H1 (cell line): ENCODE results near the gene ACAP3. TPM values are rescaled to one million over a fixed set of nuclear protein-coding genes. Genes with fewer than 3 reads are reported as not detected.
A peak's percentile ranks its signal among the peaks of the same experiment; 100 is the strongest.

Experiments used
- CTCF ChIA-PET: fragments of 300-600 bp; sonication (Branson Sonifier 250); formaldehyde crosslinking; loops from one replicate; lab custom pipeline; 2021; ENCODE audit not compliant: partially characterized antibody; lab: Charles Lee
- POLR2A ChIA-PET: fragments of 300-600 bp; sonication (Branson Sonifier 250); formaldehyde crosslinking; loops from one replicate; lab custom pipeline; 2021; ENCODE audit warnings: inconsistent platforms; ENCODE audit not compliant: partially characterized antibody; lab: Charles Lee
- DNase-seq, 2 experiments: peaks; one replicate each; pipeline versions ENCODE4 v3.0.0 to v3.0.0-alpha.2; 2010 to 2022; ENCODE audit warnings: low spot score in 2 of 2, low read depth in 1 of 2, mixed read lengths in 1 of 2
- FAIRE-seq: peaks from 2 replicates; lab custom pipeline; 2011; peaks lifted over from hg19 to GRCh38; lab: Jason Lieb, UNC
- H2AFZ ChIP-seq: 2 replicates; pipeline ENCODE4 v1.8.1; 2012; ENCODE audit warnings: low read length, inconsistent platforms
- H2AK5ac ChIP-seq: 2 replicates; pipeline ENCODE4 v1.6.1; 2013; ENCODE audit warnings: low read depth, low read length
- H2BK120ac ChIP-seq: replicated peaks from 2 replicates; pipeline ENCODE3; 2013; ENCODE audit warnings: low read depth, low read length, inconsistent platforms
- H2BK12ac ChIP-seq: 2 replicates; pipeline ENCODE4 v1.6.1; 2013; ENCODE audit warnings: low read depth, low read length
- H2BK15ac ChIP-seq: 2 replicates; pipeline ENCODE4 v1.6.1; 2013; ENCODE audit warnings: low read length
- H2BK20ac ChIP-seq: 2 replicates; pipeline ENCODE4 v1.6.1; 2013; ENCODE audit warnings: low read length
- H2BK5ac ChIP-seq: 2 replicates; pipeline ENCODE4 v1.6.1; 2013; ENCODE audit warnings: low read depth, low read length
- H3K14ac ChIP-seq: 2 replicates; pipeline ENCODE4 v1.6.1; 2013; ENCODE audit warnings: inconsistent platforms; ENCODE audit not compliant: insufficient read length
- H3K18ac ChIP-seq: 2 replicates; pipeline ENCODE4 v1.6.1; 2013; ENCODE audit warnings: low read length; ENCODE audit errors: extremely low read depth
- H3K23ac ChIP-seq: 2 replicates; pipeline ENCODE4 v1.6.1; 2013; ENCODE audit warnings: inconsistent platforms; ENCODE audit not compliant: insufficient read length
- H3K23me2 ChIP-seq: 2 replicates; pipeline ENCODE4 v1.6.1; 2013; ENCODE audit warnings: low read depth, low read length
- H3K27ac ChIP-seq: 2 replicates; pipeline ENCODE4 v1.6.1; 2011; ENCODE audit warnings: low read depth, low read length, inconsistent platforms
- H3K27me3 ChIP-seq, 4 experiments: replicated peaks in 1 of 4; 1 replicate in 1 of 4; 2 replicates in 3 of 4; pipeline versions ENCODE4 v1.6.1 to v1.8.1; 2011 to 2013; ENCODE audit warnings: low read length in 3 of 4, mild to moderate bottlenecking in 3 of 4, inconsistent platforms in 2 of 4, mixed read lengths in 2 of 4, moderate library complexity in 1 of 4; ENCODE audit not compliant: control insufficient read depth in 3 of 4, insufficient read depth in 3 of 4; ENCODE audit errors: extremely low read depth in 1 of 4
- H3K36me3 ChIP-seq, 4 experiments: 2 replicates each; pipeline versions ENCODE4 v1.6.1 to v1.8.1; 2011 to 2013; ENCODE audit warnings: mild to moderate bottlenecking in 4 of 4, low read length in 3 of 4, moderate library complexity in 2 of 4, control low read depth in 1 of 4, inconsistent platforms in 1 of 4; ENCODE audit not compliant: insufficient read depth in 4 of 4, control insufficient read depth in 2 of 4
- H3K4ac ChIP-seq: replicated peaks from 2 replicates; pipeline ENCODE3; 2013; ENCODE audit warnings: low read length, low read depth, mixed read lengths, inconsistent platforms; ENCODE audit not compliant: insufficient read length
- H3K4me1 ChIP-seq, 4 experiments: replicated peaks in 1 of 4; 1 replicate in 1 of 4; 2 replicates in 3 of 4; pipeline versions ENCODE4 v1.6.1 to v1.8.1; 2011 to 2013; ENCODE audit warnings: low read length in 3 of 4, inconsistent platforms in 2 of 4, mixed read lengths in 1 of 4; ENCODE audit not compliant: insufficient read depth in 4 of 4, control insufficient read depth in 3 of 4
- H3K4me2 ChIP-seq, 2 experiments: 2 replicates each; pipeline versions ENCODE4 v1.6.1 to v1.8.1; 2011 to 2013; ENCODE audit warnings: low read depth in 2 of 2, low read length in 2 of 2, control low read depth in 1 of 2, inconsistent platforms in 1 of 2, mild to moderate bottlenecking in 1 of 2; ENCODE audit not compliant: insufficient read depth in 1 of 2
- H3K4me3 ChIP-seq, 4 experiments: fragments of 200-600, 300-600 bp in 1 of 4; sonication (generic), shearing (Covaris generic), sonication (Bioruptor Twin) in 1 of 4; 2 replicates each; pipeline versions ENCODE4 v1.5.1 to v1.8.1; 2011 to 2016; ENCODE audit warnings: low read length in 4 of 4, low read depth in 3 of 4, control low read depth in 2 of 4, inconsistent platforms in 2 of 4, mild to moderate bottlenecking in 2 of 4, mixed read lengths in 1 of 4, moderate library complexity in 1 of 4; ENCODE audit not compliant: insufficient read depth in 2 of 4; ENCODE audit errors: extremely low read depth in 1 of 4
- H3K56ac ChIP-seq: replicated peaks from 2 replicates; pipeline ENCODE3; 2013; ENCODE audit warnings: low read depth, mild to moderate bottlenecking, mixed read lengths, low read length, inconsistent platforms; ENCODE audit not compliant: insufficient read length
- H3K79me1 ChIP-seq: 2 replicates; pipeline ENCODE4 v1.6.1; 2013; ENCODE audit warnings: low read depth, low read length, control low read depth
- H3K79me2 ChIP-seq, 2 experiments: 2 replicates each; pipeline versions ENCODE4 v1.6.1 to v1.8.1; 2012 to 2013; ENCODE audit warnings: low read length in 2 of 2, mild to moderate bottlenecking in 2 of 2, inconsistent platforms in 1 of 2; ENCODE audit not compliant: insufficient read depth in 2 of 2, control insufficient read depth in 1 of 2
- H3K9ac ChIP-seq, 4 experiments: replicated peaks in 1 of 4; 1 replicate in 1 of 4; 2 replicates in 3 of 4; pipeline versions ENCODE4 v1.6.1 to v1.8.1; 2011 to 2013; ENCODE audit warnings: low read depth in 3 of 4, low read length in 3 of 4, control low read depth in 2 of 4, mild to moderate bottlenecking in 2 of 4, moderate library complexity in 2 of 4, inconsistent platforms in 1 of 4; ENCODE audit errors: extremely low read depth in 1 of 4
- H3K9me3 ChIP-seq, 2 experiments: 2 replicates each; pipeline versions ENCODE4 v1.6.1 to v1.8.1; 2012 to 2013; ENCODE audit warnings: mild to moderate bottlenecking in 2 of 2, moderate library complexity in 2 of 2, control low read depth in 1 of 2, inconsistent platforms in 1 of 2, low read depth in 1 of 2, low read length in 1 of 2, mixed read lengths in 1 of 2; ENCODE audit not compliant: insufficient read depth in 2 of 2
- H4K20me1 ChIP-seq, 2 experiments: replicated peaks in 1 of 2; 2 replicates each; pipeline versions ENCODE3 to v1.8.1; 2011 to 2013; ENCODE audit warnings: inconsistent platforms in 2 of 2, low read length in 2 of 2, mild to moderate bottlenecking in 1 of 2; ENCODE audit not compliant: insufficient read depth in 2 of 2, control insufficient read depth in 1 of 2
- H4K5ac ChIP-seq: 2 replicates; pipeline ENCODE4 v1.6.1; 2013; ENCODE audit warnings: low read length, low read depth, mixed read lengths, inconsistent platforms; ENCODE audit not compliant: insufficient read length
- H4K8ac ChIP-seq: 2 replicates; pipeline ENCODE4 v1.8.0; 2013; ENCODE audit warnings: mild to moderate bottlenecking, moderate library complexity, low read length, inconsistent platforms; ENCODE audit not compliant: insufficient read depth; ENCODE audit errors: extremely low read depth
- H4K91ac ChIP-seq: replicated peaks from 2 replicates; pipeline ENCODE3; 2013; ENCODE audit warnings: low read length, mixed read lengths, inconsistent platforms; ENCODE audit not compliant: insufficient read length
- CHD2 ChIP-seq: IDR thresholded peaks from 2 replicates; pipeline ENCODE4 v1.6.1; 2012; ENCODE audit warnings: low read length, improper control_type of control experiment
- EP300 ChIP-seq, 2 experiments: IDR thresholded peaks; 1 replicate in 1 of 2; 2 replicates in 1 of 2; pipeline ENCODE4 v1.6.1; 2011 to 2012; ENCODE audit warnings: low read depth in 2 of 2, low read length in 2 of 2, mild to moderate bottlenecking in 2 of 2, borderline replicate concordance in 1 of 2, inconsistent platforms in 1 of 2, moderate library complexity in 1 of 2
- KDM4A ChIP-seq: IDR thresholded peaks from one replicate; pipeline ENCODE4 v1.7.1; 2012; ENCODE audit warnings: low read depth, mild to moderate bottlenecking, moderate library complexity, low read length, inconsistent platforms; ENCODE audit not compliant: severe bottlenecking
- POLR2AphosphoS5 ChIP-seq: IDR thresholded peaks from 2 replicates; pipeline ENCODE4 v1.6.1; 2011; ENCODE audit warnings: low read depth, low read length
- WGBS, 2 experiments: shearing (Covaris generic) in 1 of 2; methylation state at CpG; one replicate each; pipeline versions ENCODE4 v1.1.6 to v1.1.7; 2013 to 2015; ENCODE audit warnings: low lambda C conversion rate in 2 of 2, mixed read lengths in 2 of 2, inconsistent platforms in 1 of 2, low coverage in 1 of 2, missing lambda C conversion rate in 1 of 2; ENCODE audit not compliant: insufficient replicate concordance in 2 of 2, insufficient coverage in 1 of 2, insufficient read length in 1 of 2; ENCODE audit errors: extremely low coverage in 1 of 2, missing lambda C conversion rate in 1 of 2; 5-methylcytosine and 5-hydroxymethylcytosine counted together
- polyA plus RNA-seq, 7 experiments: library from polyadenylated mRNA; depleted of rRNA in 3 of 7; stranded (reverse) in 5 of 7; unstranded in 2 of 7; fragments of >200 nt in 5 of 7; fragments of 200-250 nt in 2 of 7; gene quantifications; 1 replicate in 5 of 7; 2 replicates in 1 of 7; 4 replicates in 1 of 7; pipeline versions ENCODE4 v1.2.1 to v1.2.3, GENCODE V29; 2011 to 2013; ENCODE audit warnings: missing spikeins in 2 of 7, mixed read lengths in 2 of 7
- total RNA-seq: library from RNA; stranded (reverse); fragmentation: NEBNext Ultra II Directional; extraction: Animal tissue kit (Norgen Biotek cat#: 25700); gene quantifications from 2 replicates; pipeline ENCODE4 v1.2.1, GENCODE V29; 2021

The ACAP3 gene
- total and polyA plus RNA-seq, 2 of the 8 experiments (the other 6 are each of a cell fraction or from before 2014, with no cell fraction given) = 14.8 to 28.3 TPM

GRCh38 chr1:1329304-1330210, 21.8 kb upstream of the ACAP3 start:
- H2BK12ac ChIP-seq = peak overlapping the region; percentile 60; the same call in 1 of the 2 replicates
- no peak overlapping the region for H3K4me2 ChIP-seq
- no peak overlapping the region for H3K18ac ChIP-seq
- H3K14ac ChIP-seq = no peak overlapping the region
- H2BK120ac ChIP-seq = peak overlapping the region; percentile 64
- no peak overlapping the region for H3K56ac ChIP-seq
- peak overlapping the region in 1 of 4 experiments; percentile 46; a peak in 1 of 7 replicates for H3K9ac ChIP-seq
- TF ChIP-seq KDM4A (no peak), CHD2 (no peak), POLR2AphosphoS5 (peak; percentile 67), EP300 (IDR thresholded peaks at IDR 0.05; ENCODE audit: borderline replicate concordance in 1 of 2, low read depth in 2 of 2, low read length in 2 of 2) (no peak)
- FAIRE-seq (no peak), DNase-seq (no peak)
- no peak overlapping the region for H2AFZ ChIP-seq
- H3K4ac ChIP-seq = peak overlapping the region; percentile 96
- H2BK5ac ChIP-seq = peak overlapping the region; percentile 26; the same call in 1 of the 2 replicates
- H4K91ac ChIP-seq = peak overlapping the region; percentile 95
- peaks cover 9% of the 10 kb centered on the region for H3K79me1 ChIP-seq
- H3K36me3 ChIP-seq = peaks cover 0 to 3% (median 0%) of the 10 kb centered on the region in 4 experiments; a peak in 1 of 8 replicates
- H3K79me2 ChIP-seq = 0 out of 4 replicates have a peak, but pooled peaks cover 0 to 8% of the 10 kb centered on the region in 2 experiments
- H3K4me1 ChIP-seq = peaks cover 0 to 8% (median 3%) of the 10 kb centered on the region in 4 experiments; a peak in 5 of 7 replicates
- H3K23me2 ChIP-seq = peaks cover 9% of the 10 kb centered on the region
- H2BK15ac ChIP-seq = no peak overlapping the region
- peak overlapping the region; percentile 51; the same call in 1 of the 2 replicates for H4K8ac ChIP-seq
- H3K9me3 ChIP-seq = peaks cover 0 to 6% of the 10 kb centered on the region in 2 experiments; a peak in 2 of 4 replicates
- no peak overlapping the region for H2BK20ac ChIP-seq
- WGBS, 2 experiments = 93% methylated on average over 58 of the region's 58 CpGs; no CpG with 5 or more reads in 1 of the 2 experiments
- CTCF ChIA-PET = no interaction called here
- peaks cover 3 to 26% of the 10 kb centered on the region in 2 experiments for H4K20me1 ChIP-seq
- no peak overlapping the region for H3K23ac ChIP-seq
- no peaks in the 10 kb centered on the region; a peak in 1 of 7 replicates for H3K27me3 ChIP-seq
- peak overlapping the region; percentile 18; the same call in 1 of the 2 replicates for H2AK5ac ChIP-seq
- no peak overlapping the region for H4K5ac ChIP-seq
- H3K27ac ChIP-seq = no peak overlapping the region
- POLR2A ChIA-PET = interaction anchor here (0.9 to 9.0 kb wide), 5 partner anchors 8 to 34 kb away, joined by 3 to 134 read pairs (median 4); no protein-coding TSS in a partner anchor
- no peak overlapping the region for H3K4me3 ChIP-seq
